Measurements from ENCODE around the gene SPESP1. TPM values are rescaled to one million over a fixed set of nuclear protein-coding genes. Genes with fewer than 3 reads are reported as not detected.

The SPESP1 gene
- polyA plus RNA-seq, 4 donors: 4.5 to 5.6 (median 5.3) TPM

DNA sequence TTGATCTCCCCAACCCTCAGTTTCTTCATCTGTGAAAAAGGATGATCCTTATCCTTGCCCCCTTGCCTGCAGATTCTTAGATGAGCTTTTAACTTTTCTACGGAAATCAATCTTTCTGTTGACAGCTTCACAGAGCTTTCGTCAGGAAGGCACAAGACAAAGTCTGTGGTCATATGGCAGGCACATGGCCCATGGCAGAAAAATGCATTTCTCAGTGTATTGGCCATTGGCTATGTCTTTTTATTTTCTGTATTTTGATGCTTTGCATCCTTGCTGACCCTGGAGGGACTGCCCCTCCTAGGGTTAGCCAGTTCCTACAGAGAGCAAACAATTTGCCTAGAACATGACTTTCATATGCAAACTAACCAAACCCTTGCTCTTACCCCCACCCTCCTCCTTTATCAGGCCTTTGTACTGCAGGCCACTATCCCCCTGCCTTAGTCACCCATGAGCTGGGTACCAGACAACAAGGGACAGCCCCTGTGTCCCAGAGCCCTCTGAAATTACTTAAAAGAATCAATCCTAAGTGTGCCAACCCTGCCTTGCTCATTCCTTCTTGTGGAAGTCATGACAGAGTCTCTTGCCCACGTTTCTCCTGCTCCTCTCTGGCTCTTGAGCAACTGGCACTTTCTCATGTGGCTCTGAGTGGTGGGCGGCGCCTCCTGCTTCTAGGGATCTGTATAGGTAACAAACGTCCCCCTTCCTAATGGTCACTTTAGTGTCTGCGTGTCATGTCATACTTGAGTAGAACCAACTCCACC lies 60.1 kb downstream of the SPESP1 start:
- DNase-seq (ENCODE audit: low read depth in 4 of 4, low spot score in 2 of 4): no peak

DNA sequence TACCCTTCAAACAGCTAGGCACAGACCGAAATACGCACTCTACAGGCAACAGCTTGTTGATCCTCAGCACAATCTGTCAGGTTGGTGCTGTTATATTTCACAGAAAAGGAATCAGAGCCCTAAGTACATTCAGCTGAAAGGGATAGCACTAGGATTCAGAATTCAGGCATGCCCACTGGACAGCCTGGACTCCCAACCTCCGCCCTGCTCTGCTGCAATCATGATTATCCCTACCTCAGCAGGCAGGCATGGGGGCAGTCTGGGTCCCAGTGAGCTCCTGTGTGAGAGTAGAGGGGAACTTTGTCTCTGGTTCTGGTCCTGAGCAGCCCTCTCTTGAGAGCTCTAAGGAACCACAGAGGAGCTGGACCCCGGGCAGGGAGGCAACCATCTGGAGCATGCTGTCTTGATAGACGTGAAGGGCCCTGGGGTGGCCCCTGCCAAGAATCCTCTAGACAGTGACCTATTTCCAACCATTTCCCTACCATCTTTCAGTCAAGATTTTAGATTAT lies 60.7 kb downstream of the SPESP1 start:
- DNase-seq (ENCODE audit: low read depth in 4 of 4, low spot score in 2 of 4): no peak

DNA sequence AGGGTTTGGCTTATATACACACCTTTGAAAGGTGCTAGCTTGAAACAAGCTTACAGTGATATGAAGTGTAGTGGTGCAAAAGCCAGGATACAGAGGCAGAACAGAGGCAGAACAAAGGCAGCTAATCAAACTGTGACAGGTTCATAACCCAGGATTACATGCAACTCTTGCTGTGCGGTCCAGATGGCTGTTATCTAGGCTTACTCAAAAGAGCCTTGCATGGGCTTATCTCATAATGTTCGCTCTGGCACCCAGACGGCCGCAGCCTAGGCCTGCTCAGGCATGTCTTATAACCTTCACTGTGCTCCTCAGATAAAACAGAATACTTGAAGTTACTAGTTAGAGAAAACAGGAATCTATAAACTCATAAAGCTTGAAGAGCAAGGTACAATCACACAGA lies 61.4 kb downstream of the SPESP1 start:
- no peak for DNase-seq (ENCODE audit: low read depth in 4 of 4, low spot score in 2 of 4)

DNA sequence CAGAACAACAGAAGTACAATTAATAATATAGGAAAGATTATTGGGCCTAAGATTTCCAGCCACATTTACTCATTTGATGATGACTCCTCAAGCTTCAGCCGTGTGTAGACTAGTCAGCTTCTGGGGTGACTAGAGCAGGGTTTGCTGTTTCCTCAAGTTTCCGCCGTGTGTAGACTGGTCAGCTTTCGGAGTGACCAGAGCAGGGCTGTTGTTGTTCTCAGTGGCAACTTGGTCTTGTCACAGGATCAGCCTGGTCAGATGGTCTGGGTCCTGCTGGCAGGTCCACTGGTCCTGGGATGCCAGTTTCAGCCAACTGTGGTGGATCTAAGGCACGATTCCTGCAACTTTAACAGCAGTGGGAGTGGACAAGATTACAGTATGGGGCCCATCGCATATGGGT lies 62.4 kb downstream of the SPESP1 start:
- no peak for DNase-seq (ENCODE audit: low read depth in 4 of 4, low spot score in 2 of 4)

DNA sequence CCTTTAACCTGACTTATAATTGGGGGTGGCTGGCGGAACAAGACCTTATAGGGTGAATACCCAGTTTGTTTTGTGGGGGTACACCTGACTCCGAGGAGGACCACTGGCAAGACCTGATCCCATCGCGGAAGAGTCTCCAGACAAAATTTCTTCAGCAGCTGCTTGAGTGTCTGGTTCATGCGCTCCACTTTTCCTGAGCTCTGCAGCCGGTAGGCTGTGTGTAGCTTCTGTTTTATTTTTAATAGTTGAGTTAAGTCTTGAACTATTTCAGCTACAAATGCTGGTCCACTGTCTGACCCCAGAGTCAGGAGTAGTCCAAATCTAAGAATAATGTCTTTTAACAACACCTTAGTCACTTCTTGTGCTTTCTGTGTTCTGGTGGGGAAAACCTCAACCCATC lies 63.0 kb downstream of the SPESP1 start:
- no peak for DNase-seq (ENCODE audit: low read depth in 4 of 4, low spot score in 2 of 4)

DNA sequence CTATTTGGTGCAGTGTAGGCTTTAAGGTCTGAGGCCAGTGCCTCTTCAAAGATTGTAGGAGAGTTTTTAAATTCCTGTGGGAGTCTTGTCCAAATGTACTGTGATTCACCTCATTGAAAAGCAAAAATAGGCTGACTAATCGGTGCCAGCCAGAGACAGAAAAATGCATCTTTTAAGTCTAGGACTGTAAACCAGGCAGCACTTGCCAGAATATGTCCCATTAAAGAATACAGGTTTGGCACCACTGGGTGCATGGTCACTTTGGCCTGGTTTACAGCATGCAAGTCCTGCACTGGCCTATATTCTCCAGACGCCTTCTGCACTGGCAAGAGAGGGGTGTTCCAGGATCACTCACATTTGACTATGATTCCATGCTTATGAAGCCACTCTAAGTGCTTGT lies 63.8 kb downstream of the SPESP1 start:
- DNase-seq (ENCODE audit: low read depth in 4 of 4, low spot score in 2 of 4): no peak

DNA sequence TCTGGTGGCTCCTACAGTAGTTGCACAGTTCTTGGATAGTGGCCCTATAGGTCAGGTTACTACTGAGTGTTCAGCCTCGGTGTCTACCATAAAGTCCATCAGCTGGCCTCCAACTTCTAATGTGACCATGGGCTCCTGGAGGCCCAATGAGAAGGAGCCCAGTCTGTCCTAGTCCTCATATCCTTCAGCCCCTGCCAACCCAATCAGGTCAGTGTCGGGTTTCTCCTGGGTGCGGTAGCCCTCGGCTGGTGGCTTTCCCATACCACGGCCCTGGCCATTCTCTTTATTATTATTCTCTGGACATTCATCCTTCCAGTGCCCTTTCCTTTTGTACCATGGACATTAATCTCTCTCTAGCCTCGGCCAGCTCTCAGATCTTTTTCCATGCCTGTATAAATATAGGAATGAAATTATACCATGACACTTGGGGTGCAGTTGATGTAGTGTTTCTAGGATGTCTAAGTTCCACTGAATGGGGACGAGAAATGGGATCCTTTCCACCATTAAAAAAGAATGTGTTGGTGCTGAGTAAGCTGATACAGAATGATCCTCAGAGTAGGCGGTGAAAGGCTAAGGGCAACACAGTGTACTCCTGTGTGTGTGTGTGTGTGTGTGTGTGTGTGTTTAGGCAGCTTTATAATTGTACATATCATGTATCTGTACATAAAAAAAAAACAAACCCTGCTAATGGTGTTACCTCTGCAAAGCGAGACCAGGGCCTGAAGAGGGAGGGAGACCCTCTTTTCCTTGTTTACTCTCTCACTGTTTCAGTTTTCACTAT lies 64.8 kb downstream of the SPESP1 start:
- DNase-seq (ENCODE audit: low read depth in 4 of 4, low spot score in 2 of 4): no peak

Other genes starting within 250 kb of the SPESP1 start
- gene ANP32A, start 109.6 kb upstream of the SPESP1 start, polyA plus RNA-seq (ENCODE audit: insufficient read length in 4 of 4): 100 to 1,000 TPM; 277 to 301 (median 286) TPM
- 1 to 10 TPM in 2 of 4 donors, under 1 TPM in 2; 0.30 to 1.4 (median 0.78) TPM for gene NOX5, start 84.2 kb downstream of the SPESP1 start, polyA plus RNA-seq (ENCODE audit: insufficient read length in 4 of 4)
- 10 to 100 TPM; 38.9 to 49.9 (median 43.8) TPM for gene GLCE, start 230.1 kb downstream of the SPESP1 start, polyA plus RNA-seq (ENCODE audit: insufficient read length in 4 of 4)